Parathyroid adenoma (tissue), 2 donors: ENCODE data around the gene SYTL5.

Source experiments
- H2AFZ ChIP-seq: fragments of 300-600 bp; sonication (generic); one replicate; pipeline ENCODE4 v1.7.0; 2017; ENCODE audit warnings: antibody characterized with exemption, mild to moderate bottlenecking
- H3K27ac ChIP-seq: fragments of 300-600 bp; sonication (generic); one replicate; pipeline ENCODE4 v1.7.0; 2017
- H3K27me3 ChIP-seq: fragments of 300-600 bp; sonication (generic); one replicate; pipeline ENCODE4 v1.7.0; 2017; ENCODE audit warnings: low read length; ENCODE audit not compliant: control insufficient read depth, insufficient read depth
- H3K36me3 ChIP-seq: fragments of 300-600 bp; sonication (generic); one replicate; pipeline ENCODE4 v1.7.0; 2017; ENCODE audit warnings: low read length; ENCODE audit not compliant: control insufficient read depth, insufficient read depth
- H3K4me1 ChIP-seq: fragments of 300-600 bp; sonication (generic); one replicate; pipeline ENCODE4 v1.7.0; 2017; ENCODE audit warnings: control low read depth
- H3K4me2 ChIP-seq: fragments of 300-600 bp; sonication (generic); one replicate; pipeline ENCODE4 v1.7.0; 2017; ENCODE audit warnings: low read length
- H3K4me3 ChIP-seq: fragments of 300-600 bp; sonication (generic); one replicate; pipeline ENCODE4 v1.7.0; 2017; ENCODE audit warnings: low read depth, low read length
- H3K79me2 ChIP-seq: fragments of 300-600 bp; sonication (generic); one replicate; pipeline ENCODE4 v1.7.0; 2017; ENCODE audit warnings: control low read depth
- H3K9ac ChIP-seq: fragments of 300-600 bp; sonication (generic); one replicate; pipeline ENCODE4 v1.7.0; 2017; ENCODE audit warnings: mild to moderate bottlenecking
- H3K9me3 ChIP-seq: fragments of 300-600 bp; sonication (generic); one replicate; pipeline ENCODE4 v1.7.0; 2017; ENCODE audit warnings: low read length; ENCODE audit not compliant: control insufficient read depth
- TF ChIP-seq, protein P1 (sequence below): fragments of 300-600 bp; sonication (generic); IDR thresholded peaks from one replicate; pipeline ENCODE4 v1.7.0; 2017; ENCODE audit warnings: antibody characterized with exemption, mild to moderate bottlenecking
- donor health status: primary hyperparathyroidism.

The SYTL5 gene

GRCh38 chrX:38129366-38129765, 123.0 kb downstream of the SYTL5 start:
- Histone ChIP-seq H3K4me3 (no peak overlapping the region), H3K36me3 (no peaks in the 10 kb centered on the region), H3K9me3 (no peaks in the 10 kb centered on the region), H2AFZ (no peak overlapping the region), H3K4me1 (no peaks in the 10 kb centered on the region), H3K9ac (no peak overlapping the region), H3K27me3 (no peaks in the 10 kb centered on the region), H3K79me2 (no peaks in the 10 kb centered on the region), H3K4me2 (no peak overlapping the region), H3K27ac (no peak overlapping the region)
- TF ChIP-seq, protein P1, sequence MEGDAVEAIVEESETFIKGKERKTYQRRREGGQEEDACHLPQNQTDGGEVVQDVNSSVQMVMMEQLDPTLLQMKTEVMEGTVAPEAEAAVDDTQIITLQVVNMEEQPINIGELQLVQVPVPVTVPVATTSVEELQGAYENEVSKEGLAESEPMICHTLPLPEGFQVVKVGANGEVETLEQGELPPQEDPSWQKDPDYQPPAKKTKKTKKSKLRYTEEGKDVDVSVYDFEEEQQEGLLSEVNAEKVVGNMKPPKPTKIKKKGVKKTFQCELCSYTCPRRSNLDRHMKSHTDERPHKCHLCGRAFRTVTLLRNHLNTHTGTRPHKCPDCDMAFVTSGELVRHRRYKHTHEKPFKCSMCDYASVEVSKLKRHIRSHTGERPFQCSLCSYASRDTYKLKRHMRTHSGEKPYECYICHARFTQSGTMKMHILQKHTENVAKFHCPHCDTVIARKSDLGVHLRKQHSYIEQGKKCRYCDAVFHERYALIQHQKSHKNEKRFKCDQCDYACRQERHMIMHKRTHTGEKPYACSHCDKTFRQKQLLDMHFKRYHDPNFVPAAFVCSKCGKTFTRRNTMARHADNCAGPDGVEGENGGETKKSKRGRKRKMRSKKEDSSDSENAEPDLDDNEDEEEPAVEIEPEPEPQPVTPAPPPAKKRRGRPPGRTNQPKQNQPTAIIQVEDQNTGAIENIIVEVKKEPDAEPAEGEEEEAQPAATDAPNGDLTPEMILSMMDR = no peak

- H3K27ac ChIP-seq = no peak overlapping the region
- no peak overlapping the region for H3K4me3 ChIP-seq
- no peak overlapping the region for H3K4me2 ChIP-seq
- no peaks in the 10 kb centered on the region for H3K27me3 ChIP-seq
- H3K79me2 ChIP-seq = no peaks in the 10 kb centered on the region
- no peaks in the 10 kb centered on the region for H3K9me3 ChIP-seq
- H3K4me1 ChIP-seq = no peaks in the 10 kb centered on the region
- no peak overlapping the region for H3K9ac ChIP-seq
- no peaks in the 10 kb centered on the region for H3K36me3 ChIP-seq
- TF ChIP-seq, protein P1 = no peak
- no peak overlapping the region for H2AFZ ChIP-seq
Observed at GRCh38 chrX:38138157-38138891, 132.0 kb downstream of the SYTL5 start.

GRCh38 chrX:38138900-38139299, 132.5 kb downstream of the SYTL5 start:
- H3K4me1 ChIP-seq = no peaks in the 10 kb centered on the region
- TF ChIP-seq, protein P1 = no peak
- H2AFZ ChIP-seq = no peak overlapping the region
- H3K9ac ChIP-seq = no peak overlapping the region
- H3K36me3 ChIP-seq = no peaks in the 10 kb centered on the region
- H3K27me3 ChIP-seq = no peaks in the 10 kb centered on the region
- no peak overlapping the region for H3K4me3 ChIP-seq
- no peaks in the 10 kb centered on the region for H3K79me2 ChIP-seq
- no peak overlapping the region for H3K4me2 ChIP-seq
- H3K9me3 ChIP-seq = no peaks in the 10 kb centered on the region
- H3K27ac ChIP-seq = no peak overlapping the region

GRCh38 chrX:38142610-38143009, 136.3 kb downstream of the SYTL5 start:
- no peaks in the 10 kb centered on the region for H3K36me3 ChIP-seq
- H3K27me3 ChIP-seq = no peaks in the 10 kb centered on the region
- H3K27ac ChIP-seq = no peak overlapping the region
- H3K79me2 ChIP-seq = no peaks in the 10 kb centered on the region
- TF ChIP-seq, protein P1 = no peak
- no peaks in the 10 kb centered on the region for H3K9me3 ChIP-seq
- no peak overlapping the region for H3K4me2 ChIP-seq
- no peak overlapping the region for H2AFZ ChIP-seq
- H3K4me3 ChIP-seq = no peak overlapping the region
- no peaks in the 10 kb centered on the region for H3K4me1 ChIP-seq
- no peak overlapping the region for H3K9ac ChIP-seq

GRCh38 chrX:38149016-38149415, 142.7 kb downstream of the SYTL5 start:
- H3K79me2 ChIP-seq = no peaks in the 10 kb centered on the region
- no peak overlapping the region for H2AFZ ChIP-seq
- no peaks in the 10 kb centered on the region for H3K9me3 ChIP-seq
- H3K27ac ChIP-seq = no peak overlapping the region
- TF ChIP-seq, protein P1 = no peak
- no peaks in the 10 kb centered on the region for H3K36me3 ChIP-seq
- H3K27me3 ChIP-seq = no peaks in the 10 kb centered on the region
- no peak overlapping the region for H3K4me2 ChIP-seq
- H3K4me1 ChIP-seq = no peaks in the 10 kb centered on the region
- H3K9ac ChIP-seq = no peak overlapping the region
- H3K4me3 ChIP-seq = no peak overlapping the region
